HCT116 (cell line): ENCODE measurements around the gene SAPCD2. TPM values are rescaled to one million over a fixed set of nuclear protein-coding genes. Genes with fewer than 3 reads are reported as not detected.

Source experiments
- ATAC-seq: fragments of 200-7000 bp; cut with Tn5 transposase; 2 replicates; pipeline ENCODE4 v1.9.1; 2020; ENCODE audit warnings: mild to moderate bottlenecking, moderate library complexity
- BruUV-seq: library from RNA; stranded (reverse); fragments of 400-500 nt; replicated peaks from 2 replicates; lab custom pipeline; 2021; lab: Mats Ljungman, UMichigan
- CTCF ChIA-PET: fragments of 300-600 bp; sonication (Branson Sonifier 250); formaldehyde crosslinking; loops from one replicate; lab custom pipeline; 2021; ENCODE audit warnings: antibody characterized with exemption; lab: Charles Lee
- POLR2A ChIA-PET: fragments of 300-600, 350-600 bp; sonication (Branson Sonifier 250); formaldehyde crosslinking; loops from one replicate; lab custom pipeline; 2021; ENCODE audit warnings: antibody characterized with exemption; lab: Charles Lee
- RAD21 ChIA-PET, 2 experiments: fragments of 300-600 bp; sonication (Branson Sonifier 250); formaldehyde crosslinking; loops; one replicate each; lab custom pipeline; 2023; ENCODE audit warnings: low total read pairs in 2 of 2; ENCODE audit not compliant: uncharacterized antibody in 2 of 2, unreplicated experiment in 2 of 2, low non-redundant PET in 1 of 2; lab: Charles Lee
- DNase-seq: peaks from one replicate; pipeline ENCODE4 v3.0.0-alpha.2; 2010; ENCODE audit warnings: low read depth, low spot score
- H2AFZ ChIP-seq: fragments of 200-600 bp; shearing (Covaris generic), sonication (generic); 2 replicates; pipeline ENCODE4 v1.6.1; 2017; ENCODE audit warnings: low read depth, mixed run types, mixed read lengths, antibody characterized with exemption, low read length; ENCODE audit not compliant: poor library complexity, severe bottlenecking
- H3K27ac ChIP-seq: 2 replicates; pipeline ENCODE4 v1.5.1; 2012; ENCODE audit warnings: low read depth, low read length
- H3K27me3 ChIP-seq: fragments of 200-600 bp; sonication (generic); 2 replicates; pipeline ENCODE4 v1.6.1; 2016; ENCODE audit warnings: mixed run types, low read length, mixed read lengths; ENCODE audit not compliant: insufficient read depth
- H3K36me3 ChIP-seq, 2 experiments: fragments of 200-500 bp in 1 of 2; fragments of 200-600 bp in 1 of 2; sonication (Bioruptor generic) in 1 of 2; sonication (generic) in 1 of 2; 2 replicates each; pipeline versions ENCODE4 v1.5.1 to v1.6.1; 2014 to 2016; ENCODE audit warnings: low read length in 2 of 2, inconsistent platforms in 1 of 2, mixed read lengths in 1 of 2, mixed run types in 1 of 2; ENCODE audit not compliant: insufficient read depth in 2 of 2, control insufficient read depth in 1 of 2
- H3K4me1 ChIP-seq, 2 experiments: fragments of 200-600 bp in 1 of 2; sonication (generic) in 1 of 2; 2 replicates each; pipeline versions ENCODE4 v1.5.1 to v1.6.1; 2012 to 2017; ENCODE audit warnings: low read length in 2 of 2, inconsistent platforms in 1 of 2, mild to moderate bottlenecking in 1 of 2, mixed read lengths in 1 of 2, mixed run types in 1 of 2, moderate library complexity in 1 of 2; ENCODE audit not compliant: insufficient read depth in 2 of 2, control insufficient read depth in 1 of 2
- H3K4me2 ChIP-seq: fragments of 200-600 bp; sonication (generic); 2 replicates; pipeline ENCODE4 v1.6.1; 2017; ENCODE audit warnings: mixed run types, low read length, mixed read lengths
- H3K4me3 ChIP-seq, 2 experiments: fragments of 200-600 bp in 1 of 2; sonication (generic) in 1 of 2; replicated peaks in 1 of 2; 2 replicates each; pipeline ENCODE4 v1.5.1; 2011 to 2016; ENCODE audit warnings: low read length in 2 of 2, control low read depth in 1 of 2, low read depth in 1 of 2, mild to moderate bottlenecking in 1 of 2, mixed read lengths in 1 of 2, mixed run types in 1 of 2
- H3K79me2 ChIP-seq: fragments of 200-600 bp; sonication (generic); 2 replicates; pipeline ENCODE4 v1.6.1; 2017; ENCODE audit warnings: mild to moderate bottlenecking, mixed run types, low read length, moderate library complexity, mixed read lengths; ENCODE audit not compliant: insufficient read depth
- H3K9ac ChIP-seq: fragments of 200-600 bp; sonication (generic); 2 replicates; pipeline ENCODE4 v1.6.1; 2016; ENCODE audit warnings: low read length, mixed read lengths
- H3K9me2 ChIP-seq: fragments of 200-600 bp; sonication (generic), shearing (Covaris generic); 2 replicates; pipeline ENCODE4 v1.6.1; 2017; ENCODE audit warnings: mixed run types, mild to moderate bottlenecking, moderate library complexity; ENCODE audit not compliant: insufficient read depth
- H3K9me3 ChIP-seq, 2 experiments: fragments of 200-500 bp in 1 of 2; fragments of 200-600 bp in 1 of 2; sonication (Bioruptor generic) in 1 of 2; sonication (generic) in 1 of 2; 2 replicates each; pipeline ENCODE4 v1.6.1; 2014 to 2017; ENCODE audit warnings: low read length in 2 of 2, mixed read lengths in 2 of 2, inconsistent platforms in 1 of 2, low read depth in 1 of 2, mild to moderate bottlenecking in 1 of 2, mixed run types in 1 of 2, moderate library complexity in 1 of 2; ENCODE audit not compliant: control insufficient read depth in 1 of 2, insufficient read depth in 1 of 2
- H4K20me1 ChIP-seq: fragments of 200-600 bp; sonication (generic), shearing (Covaris generic); 2 replicates; pipeline ENCODE4 v1.6.1; 2017; ENCODE audit warnings: mixed run types, mild to moderate bottlenecking, moderate library complexity; ENCODE audit not compliant: insufficient read depth
- ELF1 ChIP-seq: IDR thresholded peaks from 2 replicates; pipeline ENCODE4 v1.6.1; 2012; ENCODE audit warnings: low read depth, borderline replicate concordance
- FOSL1 ChIP-seq: IDR thresholded peaks from 2 replicates; pipeline ENCODE4 v1.6.1; 2012; ENCODE audit warnings: low read depth
- JUND ChIP-seq: IDR thresholded peaks from 2 replicates; pipeline ENCODE4 v1.6.1; 2012
- POLR2AphosphoS5 ChIP-seq: IDR thresholded peaks from 2 replicates; pipeline ENCODE4 v1.6.1; 2011; ENCODE audit warnings: mild to moderate bottlenecking, low read depth, low read length, moderate library complexity
- RAD21 ChIP-seq: IDR thresholded peaks from 2 replicates; pipeline ENCODE4 v1.6.1; 2012; ENCODE audit warnings: low read depth, mild to moderate bottlenecking
- REST ChIP-seq: IDR thresholded peaks from 2 replicates; pipeline ENCODE4 v1.6.1; 2012; ENCODE audit warnings: low read depth
- YY1 ChIP-seq: IDR thresholded peaks from 2 replicates; pipeline ENCODE4 v1.6.1; 2011; ENCODE audit warnings: low read length, low read depth, moderate library complexity, mild to moderate bottlenecking; ENCODE audit not compliant: insufficient replicate concordance; ENCODE audit errors: extremely low read depth
- ZNF274 ChIP-seq: fragments of 200-500 bp; sonication (Bioruptor generic); IDR thresholded peaks from 2 replicates; pipeline ENCODE4 v1.6.1; 2014; ENCODE audit warnings: mild to moderate bottlenecking, low read depth, low read length, inconsistent platforms
- intact Hi-C: fragments of 100-400 bp; cut with micrococcal nuclease; formaldehyde crosslinking; loops from 2 replicates; pipeline ENCODE4 v1.10.0; 2022
- total RNA-seq: library from RNA; stranded (reverse); gene quantifications from one replicate; pipeline ENCODE4 v1.2.1, GENCODE V29; 2021; ENCODE audit not compliant: unreplicated experiment
- TF ChIP-seq, protein P1 (sequence below): IDR thresholded peaks from 2 replicates; pipeline ENCODE4 v1.6.1; 2011; ENCODE audit warnings: mild to moderate bottlenecking, low read length, moderate library complexity; ENCODE audit not compliant: insufficient replicate concordance; ENCODE audit errors: extremely low read depth
- TF ChIP-seq, protein P2 (sequence below): IDR thresholded peaks from 2 replicates; pipeline ENCODE4 v1.6.1; 2012

Gene SAPCD2
- total RNA-seq, 1 experiment from 2014 or later, result 71.7 TPM

GRCh38 chr9:137037035-137037434 lies 33.3 kb downstream of the SAPCD2 start:
- no peaks in the 10 kb centered on the region for H4K20me1 ChIP-seq
- BruUV-seq, result no TSS peak
- ATAC-seq (no peak), DNase-seq (no peak)
- no peak overlapping the region for H3K9ac ChIP-seq
- no peak overlapping the region for H2AFZ ChIP-seq
- no peaks in the 10 kb centered on the region for H3K9me3 ChIP-seq
- CTCF ChIA-PET, result interaction anchor here (0.9 to 4.0 kb wide), 4 partner anchors 9 to 89 kb away, joined by 3 to 109 read pairs (median 4); partner anchors contain the start of gene NPDC1
- POLR2A ChIA-PET, result no interaction called here
- no peak overlapping the region for H3K4me2 ChIP-seq
- RAD21 ChIA-PET, result no interaction called here
- H3K27me3 ChIP-seq, result no peaks in the 10 kb centered on the region
- peaks cover 9 to 17% of the 10 kb centered on the region in 2 experiments; a peak in 3 of 4 replicates for H3K4me1 ChIP-seq
- no peaks in the 10 kb centered on the region for H3K79me2 ChIP-seq
- intact Hi-C loops, result loop anchor here (5.0 kb wide), 1 partner anchor 195 kb away; the partner anchor contains the start of gene AJM1
- no peak for TF ChIP-seq FOSL1
- no peak for TF ChIP-seq REST
- TF ChIP-seq ZNF274, result no peak
- no peak for TF ChIP-seq POLR2AphosphoS5
- TF ChIP-seq, protein P1, sequence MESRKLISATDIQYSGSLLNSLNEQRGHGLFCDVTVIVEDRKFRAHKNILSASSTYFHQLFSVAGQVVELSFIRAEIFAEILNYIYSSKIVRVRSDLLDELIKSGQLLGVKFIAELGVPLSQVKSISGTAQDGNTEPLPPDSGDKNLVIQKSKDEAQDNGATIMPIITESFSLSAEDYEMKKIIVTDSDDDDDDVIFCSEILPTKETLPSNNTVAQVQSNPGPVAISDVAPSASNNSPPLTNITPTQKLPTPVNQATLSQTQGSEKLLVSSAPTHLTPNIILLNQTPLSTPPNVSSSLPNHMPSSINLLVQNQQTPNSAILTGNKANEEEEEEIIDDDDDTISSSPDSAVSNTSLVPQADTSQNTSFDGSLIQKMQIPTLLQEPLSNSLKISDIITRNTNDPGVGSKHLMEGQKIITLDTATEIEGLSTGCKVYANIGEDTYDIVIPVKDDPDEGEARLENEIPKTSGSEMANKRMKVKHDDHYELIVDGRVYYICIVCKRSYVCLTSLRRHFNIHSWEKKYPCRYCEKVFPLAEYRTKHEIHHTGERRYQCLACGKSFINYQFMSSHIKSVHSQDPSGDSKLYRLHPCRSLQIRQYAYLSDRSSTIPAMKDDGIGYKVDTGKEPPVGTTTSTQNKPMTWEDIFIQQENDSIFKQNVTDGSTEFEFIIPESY, result no peak
- TF ChIP-seq, protein P2, sequence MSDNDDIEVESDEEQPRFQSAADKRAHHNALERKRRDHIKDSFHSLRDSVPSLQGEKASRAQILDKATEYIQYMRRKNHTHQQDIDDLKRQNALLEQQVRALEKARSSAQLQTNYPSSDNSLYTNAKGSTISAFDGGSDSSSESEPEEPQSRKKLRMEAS, result no peak
- no peak for TF ChIP-seq ELF1
- no peak for TF ChIP-seq YY1
- no peak for TF ChIP-seq RAD21
- TF ChIP-seq JUND, result no peak
- H3K36me3 ChIP-seq, result peaks cover 3 to 7% of the 10 kb centered on the region in 2 experiments; a peak in 2 of 4 replicates
- no peaks in the 10 kb centered on the region for H3K9me2 ChIP-seq
- no peak overlapping the region for H3K27ac ChIP-seq
- H3K4me3 ChIP-seq, result no peak overlapping the region
